ENCODE measurements around the gene AGBL1.

AGBL1 gene

GRCh38 chr15:86079508-86080266 lies at the start of gene AGBL1:
TSS of gene AGBL1 (plus strand) at chr15:86079871.
- no peak for DNase-seq

- DNase-seq, result no peak
Measured at GRCh38 chr15:86034904-86035303, 44.8 kb upstream of the AGBL1 start.

GRCh38 chr15:86036243-86036642 lies 43.4 kb upstream of the AGBL1 start:
- no peak for DNase-seq

GRCh38 chr15:86038491-86038890 lies 41.2 kb upstream of the AGBL1 start:
- DNase-seq, result no peak

- DNase-seq, result no peak
Measured at GRCh38 chr15:86040356-86041033, 39.2 kb upstream of the AGBL1 start.

GRCh38 chr15:86041399-86041798 lies 38.3 kb upstream of the AGBL1 start:
- DNase-seq, result no peak

- DNase-seq, result no peak
Measured at GRCh38 chr15:86042226-86042625, 37.4 kb upstream of the AGBL1 start.

- DNase-seq, result no peak
Measured at GRCh38 chr15:86044981-86045380, 34.7 kb upstream of the AGBL1 start.

- no peak for DNase-seq
Measured at GRCh38 chr15:86054338-86054737, 25.3 kb upstream of the AGBL1 start.

- no peak for DNase-seq
Measured at GRCh38 chr15:86055688-86056087, 24.0 kb upstream of the AGBL1 start.

- no peak for DNase-seq
Measured at GRCh38 chr15:86059851-86060250, 19.8 kb upstream of the AGBL1 start.

- DNase-seq, result no peak
Measured at GRCh38 chr15:86060674-86061073, 19.0 kb upstream of the AGBL1 start.

- no peak for DNase-seq
Measured at GRCh38 chr15:86061581-86061980, 18.1 kb upstream of the AGBL1 start.

- no peak for DNase-seq
Measured at GRCh38 chr15:86062646-86063243, 16.9 kb upstream of the AGBL1 start.

GRCh38 chr15:86063356-86064095 lies 16.1 kb upstream of the AGBL1 start:
- no peak for DNase-seq

- DNase-seq, result no peak
Measured at GRCh38 chr15:86064326-86064725, 15.3 kb upstream of the AGBL1 start.

- no peak for DNase-seq
Measured at GRCh38 chr15:86066174-86066834, 13.4 kb upstream of the AGBL1 start.

- no peak for DNase-seq
Measured at GRCh38 chr15:86073281-86073680, 6.4 kb upstream of the AGBL1 start.

- DNase-seq, result no peak
Measured at GRCh38 chr15:86076468-86076867, 3.2 kb upstream of the AGBL1 start.

GRCh38 chr15:86077070-86077469 lies 2.6 kb upstream of the AGBL1 start:
- no peak for DNase-seq

GRCh38 chr15:86080302-86080701 lies 631 bp downstream of the AGBL1 start:
- DNase-seq, result no peak

- no peak for DNase-seq
Measured at GRCh38 chr15:86082619-86083380, 3.1 kb downstream of the AGBL1 start.

Measured in activated effector memory CD4-positive, alpha-beta T cell treated with Interleukin-2 at 50 U/mL for 16 hours (primary cell).